GM23338 (cell line): Measurements from ENCODE around the gene MRTFA. TPM values are rescaled to one million over a fixed set of nuclear protein-coding genes. Genes with fewer than 3 reads are reported as not detected.

Experiments
- ATAC-seq: fragments of 200-7000 bp; cut with Tn5 transposase; 3 replicates; pipeline ENCODE4 v1.9.1; 2020
- DNase-seq: peaks from one replicate; pipeline ENCODE4 v3.0.0-alpha.2; 2015; ENCODE audit warnings: low spot score
- H2AFZ ChIP-seq: fragments of 200-600 bp; sonication (generic); 2 replicates; pipeline ENCODE4 v1.8.0; 2016; ENCODE audit warnings: antibody characterized with exemption, mild to moderate bottlenecking, moderate library complexity
- H3F3A ChIP-seq: fragments of 200-600 bp; sonication (generic); replicated peaks from 2 replicates; pipeline ENCODE4 v1.8.0; 2017; ENCODE audit warnings: antibody characterized with exemption, mixed run types, low read depth
- H3K27ac ChIP-seq: fragments of 200-600 bp; sonication (generic); 2 replicates; pipeline ENCODE4 v1.6.1; 2016; ENCODE audit warnings: low read depth
- H3K27me3 ChIP-seq: fragments of 200-600 bp; sonication (generic); 2 replicates; pipeline ENCODE4 v1.8.0; 2016; ENCODE audit warnings: mild to moderate bottlenecking, mixed run types, moderate library complexity; ENCODE audit not compliant: insufficient read depth
- H3K36me3 ChIP-seq: fragments of 200-600 bp; sonication (generic); 2 replicates; pipeline ENCODE4 v1.8.0; 2016; ENCODE audit warnings: mild to moderate bottlenecking; ENCODE audit not compliant: insufficient read depth
- H3K4me1 ChIP-seq: fragments of 200-600 bp; sonication (generic); 2 replicates; pipeline ENCODE4 v1.8.0; 2016; ENCODE audit warnings: mild to moderate bottlenecking, moderate library complexity; ENCODE audit not compliant: insufficient read depth
- H3K4me2 ChIP-seq: fragments of 200-600 bp; sonication (generic); 2 replicates; pipeline ENCODE4 v1.7.1; 2017; ENCODE audit warnings: mixed run types
- H3K4me3 ChIP-seq: fragments of 200-600 bp; sonication (generic); 2 replicates; pipeline ENCODE4 v1.6.1; 2016; ENCODE audit warnings: mixed run types
- H3K79me2 ChIP-seq: fragments of 200-600 bp; sonication (generic); replicated peaks from 2 replicates; pipeline ENCODE4 v1.8.0; 2017; ENCODE audit warnings: mild to moderate bottlenecking; ENCODE audit not compliant: insufficient read depth
- H3K9me2 ChIP-seq: fragments of 200-600 bp; sonication (generic); 2 replicates; pipeline ENCODE4 v1.8.0; 2017; ENCODE audit not compliant: insufficient read depth
- H4K20me1 ChIP-seq: fragments of 200-600 bp; sonication (generic); replicated peaks from 2 replicates; pipeline ENCODE4 v1.8.0; 2017; ENCODE audit warnings: mild to moderate bottlenecking; ENCODE audit not compliant: insufficient read depth
- H3K27ac Mint-ChIP-seq: 2 replicates; pipeline ENCODE4 v1.8.0; 2020; ENCODE audit warnings: inconsistent platforms, mild to moderate bottlenecking, moderate library complexity, mixed read lengths
- H3K27me3 Mint-ChIP-seq: 3 replicates; pipeline ENCODE4 v1.8.0; 2022; ENCODE audit warnings: low read depth, mild to moderate bottlenecking, moderate library complexity, mixed read lengths, inconsistent platforms; ENCODE audit not compliant: insufficient read depth, poor library complexity
- H3K36me3 Mint-ChIP-seq: 3 replicates; pipeline ENCODE4 v1.8.0; 2021; ENCODE audit warnings: low read depth, mild to moderate bottlenecking, inconsistent platforms, moderate library complexity, mixed read lengths
- H3K4me1 Mint-ChIP-seq: 3 replicates; pipeline ENCODE4 v1.8.0; 2020; ENCODE audit warnings: mild to moderate bottlenecking, inconsistent platforms, mixed read lengths
- H3K4me3 Mint-ChIP-seq: 3 replicates; pipeline ENCODE4 v1.8.0; 2021; ENCODE audit warnings: moderate library complexity, mild to moderate bottlenecking, inconsistent platforms, mixed read lengths
- H3K9me3 Mint-ChIP-seq: 3 replicates; pipeline ENCODE4 v1.8.0; 2020; ENCODE audit warnings: moderate library complexity, mild to moderate bottlenecking, inconsistent platforms, mixed read lengths
- NANOG ChIP-seq: IDR thresholded peaks from 2 replicates; pipeline ENCODE4 v1.6.1; 2016; ENCODE audit warnings: antibody characterized with exemption, borderline replicate concordance
- POLR2AphosphoS5 ChIP-seq: IDR thresholded peaks from 2 replicates; pipeline ENCODE4 v1.6.1; 2016; ENCODE audit warnings: antibody characterized with exemption, low read depth
- STAT1 ChIP-seq: IDR thresholded peaks from one replicate; pipeline ENCODE4 v1.6.1; 2016; ENCODE audit warnings: antibody characterized with exemption; ENCODE audit not compliant: unreplicated experiment
- ZNF114 ChIP-seq: fragments of 250-450 bp; sonication (Bioruptor Pico); IDR thresholded peaks from 2 replicates; pipeline ENCODE4 v1.5.0; 2020; ENCODE audit warnings: mild to moderate bottlenecking, moderate library complexity
- polyA plus RNA-seq: library from polyadenylated mRNA; unstranded; fragments of >200 nt; fragmentation: Nextera tagmentation; extraction: Ambion mirVana; gene quantifications from 2 replicates; pipeline ENCODE4 v1.2.1, GENCODE V29; 2016
- total RNA-seq: library from RNA; depleted of rRNA; stranded (reverse); fragments of >200 nt; shearing (Covaris generic); gene quantifications from 2 replicates; pipeline ENCODE4 v1.2.3, GENCODE V29; 2014
- TF ChIP-seq, protein P1 (sequence below), 2 experiments: fragments of 200-600 bp in 1 of 2; sonication (generic) in 1 of 2; conservative IDR thresholded peaks; 2 replicates each; pipeline versions ENCODE4 v1.5.1 to v1.6.1; 2016 to 2017; ENCODE audit warnings: antibody characterized with exemption in 2 of 2, low read depth in 2 of 2, mild to moderate bottlenecking in 2 of 2, moderate library complexity in 1 of 2
- TF ChIP-seq, protein P2 (sequence below): IDR thresholded peaks from 2 replicates; pipeline ENCODE4 v1.6.1; 2016; ENCODE audit warnings: antibody characterized with exemption
- TF ChIP-seq, protein P3 (sequence below): IDR thresholded peaks from one replicate; pipeline ENCODE4 v1.6.1; 2018; ENCODE audit warnings: antibody characterized with exemption; ENCODE audit not compliant: unreplicated experiment
- TF ChIP-seq, protein P4 (sequence below): fragments of 250-450 bp; sonication (Bioruptor Pico); IDR thresholded peaks from 2 replicates; pipeline ENCODE4 v1.5.0; 2020; ENCODE audit warnings: mild to moderate bottlenecking, moderate library complexity

The MRTFA gene
- total and polyA plus RNA-seq, 2 experiments from 2014 or later = 18.1 to 92.4 TPM

DNA sequence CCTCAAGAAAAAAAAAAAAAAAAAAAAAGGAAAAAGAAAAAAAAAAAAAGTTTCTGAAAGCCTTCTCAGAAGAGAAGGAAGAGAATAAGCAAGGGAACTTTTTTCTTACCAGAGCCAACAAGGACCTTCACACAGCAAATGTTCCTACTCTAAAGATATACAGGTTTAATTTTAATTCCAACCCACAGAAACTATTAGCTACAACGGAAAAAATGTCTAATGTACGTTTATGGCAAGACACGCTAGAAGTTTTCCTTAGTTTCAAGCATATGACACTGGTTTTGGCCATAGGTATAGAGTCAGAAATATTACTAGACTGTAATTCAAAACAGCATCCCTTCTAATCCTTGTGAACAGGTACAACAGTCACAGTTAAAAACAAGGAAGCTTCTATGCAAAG, 120.1 kb downstream of the MRTFA start:
- DNase-seq = no peak
- H3K36me3 Mint-ChIP-seq = peaks cover 7% of the 10 kb centered on the region; the same call in 2 of the 3 replicates
- no peak overlapping the region for H2AFZ ChIP-seq
- H3K4me3 Mint-ChIP-seq = no peak overlapping the region
- H4K20me1 ChIP-seq = peaks cover 13% of the 10 kb centered on the region
- no peaks in the 10 kb centered on the region for H3K27me3 ChIP-seq
- H3K9me2 ChIP-seq = no peaks in the 10 kb centered on the region
- no peaks in the 10 kb centered on the region for H3F3A ChIP-seq
- TF ChIP-seq, protein P1, sequence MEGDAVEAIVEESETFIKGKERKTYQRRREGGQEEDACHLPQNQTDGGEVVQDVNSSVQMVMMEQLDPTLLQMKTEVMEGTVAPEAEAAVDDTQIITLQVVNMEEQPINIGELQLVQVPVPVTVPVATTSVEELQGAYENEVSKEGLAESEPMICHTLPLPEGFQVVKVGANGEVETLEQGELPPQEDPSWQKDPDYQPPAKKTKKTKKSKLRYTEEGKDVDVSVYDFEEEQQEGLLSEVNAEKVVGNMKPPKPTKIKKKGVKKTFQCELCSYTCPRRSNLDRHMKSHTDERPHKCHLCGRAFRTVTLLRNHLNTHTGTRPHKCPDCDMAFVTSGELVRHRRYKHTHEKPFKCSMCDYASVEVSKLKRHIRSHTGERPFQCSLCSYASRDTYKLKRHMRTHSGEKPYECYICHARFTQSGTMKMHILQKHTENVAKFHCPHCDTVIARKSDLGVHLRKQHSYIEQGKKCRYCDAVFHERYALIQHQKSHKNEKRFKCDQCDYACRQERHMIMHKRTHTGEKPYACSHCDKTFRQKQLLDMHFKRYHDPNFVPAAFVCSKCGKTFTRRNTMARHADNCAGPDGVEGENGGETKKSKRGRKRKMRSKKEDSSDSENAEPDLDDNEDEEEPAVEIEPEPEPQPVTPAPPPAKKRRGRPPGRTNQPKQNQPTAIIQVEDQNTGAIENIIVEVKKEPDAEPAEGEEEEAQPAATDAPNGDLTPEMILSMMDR (conservative IDR thresholded peaks at IDR 0.05; ENCODE audit: low read depth in 2 of 2) = no peak
- TF ChIP-seq NANOG = no peak
- no peak for TF ChIP-seq POLR2AphosphoS5
- TF ChIP-seq, protein P2, sequence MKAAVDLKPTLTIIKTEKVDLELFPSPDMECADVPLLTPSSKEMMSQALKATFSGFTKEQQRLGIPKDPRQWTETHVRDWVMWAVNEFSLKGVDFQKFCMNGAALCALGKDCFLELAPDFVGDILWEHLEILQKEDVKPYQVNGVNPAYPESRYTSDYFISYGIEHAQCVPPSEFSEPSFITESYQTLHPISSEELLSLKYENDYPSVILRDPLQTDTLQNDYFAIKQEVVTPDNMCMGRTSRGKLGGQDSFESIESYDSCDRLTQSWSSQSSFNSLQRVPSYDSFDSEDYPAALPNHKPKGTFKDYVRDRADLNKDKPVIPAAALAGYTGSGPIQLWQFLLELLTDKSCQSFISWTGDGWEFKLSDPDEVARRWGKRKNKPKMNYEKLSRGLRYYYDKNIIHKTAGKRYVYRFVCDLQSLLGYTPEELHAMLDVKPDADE = no peak
- TF ChIP-seq STAT1 = no peak
- TF ChIP-seq, protein P3, sequence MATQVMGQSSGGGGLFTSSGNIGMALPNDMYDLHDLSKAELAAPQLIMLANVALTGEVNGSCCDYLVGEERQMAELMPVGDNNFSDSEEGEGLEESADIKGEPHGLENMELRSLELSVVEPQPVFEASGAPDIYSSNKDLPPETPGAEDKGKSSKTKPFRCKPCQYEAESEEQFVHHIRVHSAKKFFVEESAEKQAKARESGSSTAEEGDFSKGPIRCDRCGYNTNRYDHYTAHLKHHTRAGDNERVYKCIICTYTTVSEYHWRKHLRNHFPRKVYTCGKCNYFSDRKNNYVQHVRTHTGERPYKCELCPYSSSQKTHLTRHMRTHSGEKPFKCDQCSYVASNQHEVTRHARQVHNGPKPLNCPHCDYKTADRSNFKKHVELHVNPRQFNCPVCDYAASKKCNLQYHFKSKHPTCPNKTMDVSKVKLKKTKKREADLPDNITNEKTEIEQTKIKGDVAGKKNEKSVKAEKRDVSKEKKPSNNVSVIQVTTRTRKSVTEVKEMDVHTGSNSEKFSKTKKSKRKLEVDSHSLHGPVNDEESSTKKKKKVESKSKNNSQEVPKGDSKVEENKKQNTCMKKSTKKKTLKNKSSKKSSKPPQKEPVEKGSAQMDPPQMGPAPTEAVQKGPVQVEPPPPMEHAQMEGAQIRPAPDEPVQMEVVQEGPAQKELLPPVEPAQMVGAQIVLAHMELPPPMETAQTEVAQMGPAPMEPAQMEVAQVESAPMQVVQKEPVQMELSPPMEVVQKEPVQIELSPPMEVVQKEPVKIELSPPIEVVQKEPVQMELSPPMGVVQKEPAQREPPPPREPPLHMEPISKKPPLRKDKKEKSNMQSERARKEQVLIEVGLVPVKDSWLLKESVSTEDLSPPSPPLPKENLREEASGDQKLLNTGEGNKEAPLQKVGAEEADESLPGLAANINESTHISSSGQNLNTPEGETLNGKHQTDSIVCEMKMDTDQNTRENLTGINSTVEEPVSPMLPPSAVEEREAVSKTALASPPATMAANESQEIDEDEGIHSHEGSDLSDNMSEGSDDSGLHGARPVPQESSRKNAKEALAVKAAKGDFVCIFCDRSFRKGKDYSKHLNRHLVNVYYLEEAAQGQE = no peak
- H3K27ac Mint-ChIP-seq = no peak overlapping the region
- H3K79me2 ChIP-seq = peaks cover 11% of the 10 kb centered on the region; the same call in 1 of the 2 replicates
- peaks cover 4% of the 10 kb centered on the region for H3K27me3 Mint-ChIP-seq
- H3K27ac ChIP-seq = no peak overlapping the region
- peaks cover 17% of the 10 kb centered on the region for H3K4me1 ChIP-seq
- H3K36me3 ChIP-seq = no peaks in the 10 kb centered on the region
- peaks cover 14% of the 10 kb centered on the region for H3K4me1 Mint-ChIP-seq
- peaks cover 2% of the 10 kb centered on the region; the same call in 2 of the 3 replicates for H3K9me3 Mint-ChIP-seq
- H3K4me2 ChIP-seq = no peak overlapping the region
- ATAC-seq = no peak
- H3K4me3 ChIP-seq = no peak overlapping the region

DNA sequence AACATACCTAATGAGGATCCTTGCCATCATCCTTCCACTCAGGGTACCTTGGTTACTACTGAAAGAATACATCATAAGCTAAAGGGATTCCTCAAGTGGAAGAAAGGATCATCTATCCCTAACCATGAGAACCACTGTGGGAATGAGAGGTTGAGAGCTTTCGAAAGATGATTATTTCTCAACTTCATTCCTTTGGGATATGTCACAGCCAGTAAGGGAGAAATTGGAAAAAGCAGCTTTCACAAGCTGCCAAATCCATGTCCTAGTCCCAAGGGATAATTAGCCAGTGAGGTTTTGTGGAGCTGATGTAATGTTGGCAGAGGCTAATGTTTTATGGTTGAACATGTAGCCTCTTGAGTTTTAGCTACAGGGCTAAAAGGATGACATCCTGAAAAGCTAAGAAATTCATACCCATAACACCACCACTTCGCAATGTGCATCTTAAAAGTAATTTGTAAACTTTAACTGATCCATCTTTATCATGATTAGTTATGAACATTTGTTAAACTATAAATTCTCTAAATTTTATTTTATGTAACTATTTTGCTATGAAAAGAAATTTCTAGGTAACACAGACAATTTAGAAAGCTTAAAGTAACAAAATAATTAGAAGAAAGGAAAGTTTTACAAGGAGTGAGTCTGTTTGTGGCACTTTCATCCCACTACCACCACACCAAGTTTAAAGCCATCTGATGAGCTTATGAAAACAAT, 123.9 kb downstream of the MRTFA start:
- no peak overlapping the region for H3K27ac Mint-ChIP-seq
- no peak overlapping the region for H3K4me2 ChIP-seq
- TF ChIP-seq, protein P4, sequence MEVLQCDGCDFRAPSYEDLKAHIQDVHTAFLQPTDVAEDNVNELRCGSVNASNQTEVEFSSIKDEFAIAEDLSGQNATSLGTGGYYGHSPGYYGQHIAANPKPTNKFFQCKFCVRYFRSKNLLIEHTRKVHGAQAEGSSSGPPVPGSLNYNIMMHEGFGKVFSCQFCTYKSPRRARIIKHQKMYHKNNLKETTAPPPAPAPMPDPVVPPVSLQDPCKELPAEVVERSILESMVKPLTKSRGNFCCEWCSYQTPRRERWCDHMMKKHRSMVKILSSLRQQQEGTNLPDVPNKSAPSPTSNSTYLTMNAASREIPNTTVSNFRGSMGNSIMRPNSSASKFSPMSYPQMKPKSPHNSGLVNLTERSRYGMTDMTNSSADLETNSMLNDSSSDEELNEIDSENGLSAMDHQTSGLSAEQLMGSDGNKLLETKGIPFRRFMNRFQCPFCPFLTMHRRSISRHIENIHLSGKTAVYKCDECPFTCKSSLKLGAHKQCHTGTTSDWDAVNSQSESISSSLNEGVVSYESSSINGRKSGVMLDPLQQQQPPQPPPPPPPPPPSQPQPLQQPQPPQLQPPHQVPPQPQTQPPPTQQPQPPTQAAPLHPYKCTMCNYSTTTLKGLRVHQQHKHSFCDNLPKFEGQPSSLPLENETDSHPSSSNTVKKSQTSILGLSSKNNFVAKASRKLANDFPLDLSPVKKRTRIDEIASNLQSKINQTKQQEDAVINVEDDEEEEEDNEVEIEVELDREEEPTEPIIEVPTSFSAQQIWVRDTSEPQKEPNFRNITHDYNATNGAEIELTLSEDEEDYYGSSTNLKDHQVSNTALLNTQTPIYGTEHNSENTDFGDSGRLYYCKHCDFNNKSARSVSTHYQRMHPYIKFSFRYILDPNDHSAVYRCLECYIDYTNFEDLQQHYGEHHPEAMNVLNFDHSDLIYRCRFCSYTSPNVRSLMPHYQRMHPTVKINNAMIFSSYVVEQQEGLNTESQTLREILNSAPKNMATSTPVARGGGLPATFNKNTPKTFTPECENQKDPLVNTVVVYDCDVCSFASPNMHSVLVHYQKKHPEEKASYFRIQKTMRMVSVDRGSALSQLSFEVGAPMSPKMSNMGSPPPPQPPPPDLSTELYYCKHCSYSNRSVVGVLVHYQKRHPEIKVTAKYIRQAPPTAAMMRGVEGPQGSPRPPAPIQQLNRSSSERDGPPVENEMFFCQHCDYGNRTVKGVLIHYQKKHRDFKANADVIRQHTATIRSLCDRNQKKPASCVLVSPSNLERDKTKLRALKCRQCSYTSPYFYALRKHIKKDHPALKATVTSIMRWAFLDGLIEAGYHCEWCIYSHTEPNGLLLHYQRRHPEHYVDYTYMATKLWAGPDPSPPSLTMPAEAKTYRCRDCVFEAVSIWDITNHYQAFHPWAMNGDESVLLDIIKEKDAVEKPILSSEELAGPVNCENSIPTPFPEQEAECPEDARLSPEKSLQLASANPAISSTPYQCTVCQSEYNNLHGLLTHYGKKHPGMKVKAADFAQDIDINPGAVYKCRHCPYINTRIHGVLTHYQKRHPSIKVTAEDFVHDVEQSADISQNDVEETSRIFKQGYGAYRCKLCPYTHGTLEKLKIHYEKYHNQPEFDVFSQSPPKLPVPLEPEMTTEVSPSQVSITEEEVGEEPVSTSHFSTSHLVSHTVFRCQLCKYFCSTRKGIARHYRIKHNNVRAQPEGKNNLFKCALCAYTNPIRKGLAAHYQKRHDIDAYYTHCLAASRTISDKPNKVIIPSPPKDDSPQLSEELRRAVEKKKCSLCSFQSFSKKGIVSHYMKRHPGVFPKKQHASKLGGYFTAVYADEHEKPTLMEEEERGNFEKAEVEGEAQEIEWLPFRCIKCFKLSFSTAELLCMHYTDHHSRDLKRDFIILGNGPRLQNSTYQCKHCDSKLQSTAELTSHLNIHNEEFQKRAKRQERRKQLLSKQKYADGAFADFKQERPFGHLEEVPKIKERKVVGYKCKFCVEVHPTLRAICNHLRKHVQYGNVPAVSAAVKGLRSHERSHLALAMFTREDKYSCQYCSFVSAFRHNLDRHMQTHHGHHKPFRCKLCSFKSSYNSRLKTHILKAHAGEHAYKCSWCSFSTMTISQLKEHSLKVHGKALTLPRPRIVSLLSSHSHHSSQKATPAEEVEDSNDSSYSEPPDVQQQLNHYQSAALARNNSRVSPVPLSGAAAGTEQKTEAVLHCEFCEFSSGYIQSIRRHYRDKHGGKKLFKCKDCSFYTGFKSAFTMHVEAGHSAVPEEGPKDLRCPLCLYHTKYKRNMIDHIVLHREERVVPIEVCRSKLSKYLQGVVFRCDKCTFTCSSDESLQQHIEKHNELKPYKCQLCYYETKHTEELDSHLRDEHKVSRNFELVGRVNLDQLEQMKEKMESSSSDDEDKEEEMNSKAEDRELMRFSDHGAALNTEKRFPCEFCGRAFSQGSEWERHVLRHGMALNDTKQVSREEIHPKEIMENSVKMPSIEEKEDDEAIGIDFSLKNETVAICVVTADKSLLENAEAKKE (CRISPR knock-in tag) = no peak
- no peak for TF ChIP-seq ZNF114 (CRISPR knock-in tag)
- no peak for TF ChIP-seq STAT1

More for the DNA sequence above, 123.9 kb downstream of the MRTFA start:
- Histone ChIP-seq H3F3A (no peaks in the 10 kb centered on the region), H3K79me2 (peaks cover 12% of the 10 kb centered on the region; the same call in 1 of the 2 replicates), H4K20me1 (peaks cover 12% of the 10 kb centered on the region), H3K9me2 (no peaks in the 10 kb centered on the region), H3K36me3 (no peaks in the 10 kb centered on the region), H3K4me1 (peaks cover 15% of the 10 kb centered on the region), H2AFZ (no peak overlapping the region), H3K27me3 (no peaks in the 10 kb centered on the region), H3K4me3 (no peak overlapping the region), H3K27ac (no peak overlapping the region)
- no peak overlapping the region for H3K4me3 Mint-ChIP-seq
- H3K36me3 Mint-ChIP-seq = no peaks in the 10 kb centered on the region
- DNase-seq (no peak), ATAC-seq (no peak)
- H3K9me3 Mint-ChIP-seq = no peaks in the 10 kb centered on the region
- no peaks in the 10 kb centered on the region for H3K27me3 Mint-ChIP-seq
- H3K4me1 Mint-ChIP-seq = peaks cover 22% of the 10 kb centered on the region
